ENCODE data around the gene TRIP12. TPM values are rescaled to one million over a fixed set of nuclear protein-coding genes. Genes with fewer than 3 reads are reported as not detected.

TRIP12 gene
- total and polyA plus RNA-seq, 2 of the 4 experiments (the other 2 are of a cell fraction), result 51.6 to 209 TPM

GRCh38 chr2:229888031-229888430 lies 33.8 kb downstream of the TRIP12 start:
- ChIA-PET CTCF (no interaction called here), POLR2A (ENCODE audit: unreplicated experiment) (no interaction called here)
- Histone ChIP-seq H3K4me1 (ENCODE audit: control insufficient read depth, insufficient read depth, low read length) (no peaks in the 10 kb centered on the region; the same call in 1 of the 2 replicates), H3K23ac (ENCODE audit: low read depth, low read length) (no peak overlapping the region), H3K27me3 (ENCODE audit: control insufficient read depth, insufficient read depth, low read length) (no peaks in the 10 kb centered on the region), H3K27ac (ENCODE audit: insufficient read depth, low read length) (no peak overlapping the region), H4K20me1 (ENCODE audit: insufficient read depth, low read length) (peaks cover 81% of the 10 kb centered on the region), H3K9me1 (ENCODE audit: insufficient read depth, low read length) (peaks cover 3% of the 10 kb centered on the region), H2BK15ac (ENCODE audit: low read depth, low read length) (no peak overlapping the region), H2BK20ac (ENCODE audit: low read depth, low read length) (no peak overlapping the region), H4K5ac (ENCODE audit: low read depth, low read length) (no peak overlapping the region), H2BK120ac (ENCODE audit: low read depth, low read length) (no peak overlapping the region), H3K9me3 (ENCODE audit: control insufficient read depth, insufficient read depth, low read length) (no peaks in the 10 kb centered on the region), H2AFZ (replicated peaks; ENCODE audit: low read length, poor library complexity) (no peak overlapping the region), H3K79me1 (ENCODE audit: low read depth in 1 of 2, low read length in 2 of 2) (peaks cover 5 to 71% of the 10 kb centered on the region in 2 experiments; a peak in 3 of 4 replicates), H3K9ac (ENCODE audit: low read depth, low read length) (no peak overlapping the region), H4K91ac (ENCODE audit: insufficient read depth, low read depth, low read length) (no peak overlapping the region), H2AK5ac (ENCODE audit: low read depth, low read length) (no peak overlapping the region), H2BK5ac (ENCODE audit: low read depth, low read length, poor library complexity, severe bottlenecking) (no peak overlapping the region), H3K4me3 (ENCODE audit: insufficient read depth, low read depth, low read length) (no peak overlapping the region), H4K8ac (ENCODE audit: low read depth in 2 of 2, low read length in 2 of 2) (no peak overlapping the region), H3K4ac (ENCODE audit: low read depth, low read length) (no peak overlapping the region), H2AK9ac (replicated peaks; ENCODE audit: low read depth, low read length, poor library complexity) (no peak overlapping the region), H3K36me3 (ENCODE audit: control insufficient read depth, insufficient read depth, low read length) (peaks cover 9% of the 10 kb centered on the region; the same call in 1 of the 2 replicates), H3K14ac (replicated peaks; ENCODE audit: low read depth, low read length) (no peak overlapping the region), H3K18ac (ENCODE audit: low read depth, low read length) (no peak overlapping the region), H3K4me2 (ENCODE audit: low read depth, low read length) (no peak overlapping the region), H3K56ac (ENCODE audit: extremely low read depth, insufficient read depth, low read length) (no peak overlapping the region)
- intact Hi-C loops (cut with micrococcal nuclease), result no loop called here
- TF ChIP-seq CTCF (conservative IDR thresholded peaks at IDR 0.05; ENCODE audit: low read depth, low read length) (no peak), POLR2A (IDR thresholded peaks at IDR 0.05; ENCODE audit: low read depth, low read length) (no peak), CHD1 (IDR thresholded peaks at IDR 0.05; ENCODE audit: low read depth, low read length) (no peak), BHLHE40 (IDR thresholded peaks at IDR 0.05; ENCODE audit: low read depth, low read length) (no peak), SMC3 (IDR thresholded peaks at IDR 0.05; ENCODE audit: low read depth, low read length) (no peak), MAZ (IDR thresholded peaks at IDR 0.05; ENCODE audit: borderline replicate concordance, low read depth, low read length) (no peak), NFE2L2 (IDR thresholded peaks at IDR 0.05; ENCODE audit: low read depth, low read length) (no peak), CEBPB (IDR thresholded peaks at IDR 0.05; ENCODE audit: low read depth, low read length) (no peak), RCOR1 (IDR thresholded peaks at IDR 0.05; ENCODE audit: insufficient replicate concordance, low read length) (no peak), MAFK (IDR thresholded peaks at IDR 0.05; ENCODE audit: low read depth, low read length) (no peak), USF2 (IDR thresholded peaks at IDR 0.05; ENCODE audit: low read depth, low read length) (no peak), RAD21 (IDR thresholded peaks at IDR 0.05; ENCODE audit: low read length) (no peak), RFX5 (IDR thresholded peaks at IDR 0.05; ENCODE audit: low read depth, low read length) (no peak), FOS (IDR thresholded peaks at IDR 0.05; ENCODE audit: low read depth, low read length) (no peak), MXI1 (IDR thresholded peaks at IDR 0.05; ENCODE audit: borderline replicate concordance, low read depth, low read length) (no peak)
- TF ChIP-seq, protein P1, sequence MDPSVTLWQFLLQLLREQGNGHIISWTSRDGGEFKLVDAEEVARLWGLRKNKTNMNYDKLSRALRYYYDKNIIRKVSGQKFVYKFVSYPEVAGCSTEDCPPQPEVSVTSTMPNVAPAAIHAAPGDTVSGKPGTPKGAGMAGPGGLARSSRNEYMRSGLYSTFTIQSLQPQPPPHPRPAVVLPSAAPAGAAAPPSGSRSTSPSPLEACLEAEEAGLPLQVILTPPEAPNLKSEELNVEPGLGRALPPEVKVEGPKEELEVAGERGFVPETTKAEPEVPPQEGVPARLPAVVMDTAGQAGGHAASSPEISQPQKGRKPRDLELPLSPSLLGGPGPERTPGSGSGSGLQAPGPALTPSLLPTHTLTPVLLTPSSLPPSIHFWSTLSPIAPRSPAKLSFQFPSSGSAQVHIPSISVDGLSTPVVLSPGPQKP (IDR thresholded peaks at IDR 0.05; ENCODE audit: borderline replicate concordance, low read depth, low read length), result no peak
- in situ Hi-C loops (cut with MboI; ENCODE audit: low sequenced_read_pairs), result no loop called here
- BruUV-seq (replicated peaks), result no TSS peak
- DNase-seq (no peak), ATAC-seq (ENCODE audit: low read depth) (no peak)
- dilution Hi-C loops (cut with HindIII; ENCODE audit: low sequenced_read_pairs, unreplicated experiment), result no loop called here
- no CpG with 5 or more reads among the region's 1 CpG for WGBS, 2 experiments (ENCODE audit: extremely low coverage in 2 of 2, insufficient read length in 1 of 2)
